Keratinocyte (primary cell): Measurements from ENCODE around the gene FDX1.

ENCODE experiments used
- EZH2 ChIP-seq: IDR thresholded peaks from one replicate; pipeline ENCODE4 v1.6.1; 2012; ENCODE audit warnings: inconsistent platforms, mild to moderate bottlenecking, low read length, moderate library complexity
- TF ChIP-seq, protein P1 (sequence below), 3 experiments: IDR thresholded peaks in 1 of 3; conservative IDR thresholded peaks in 1 of 3; optimal IDR thresholded peaks in 1 of 3; 2 replicates in 2 of 3; 3 replicates in 1 of 3; pipeline versions ENCODE3 to v1.5.1; 2011; ENCODE audit warnings: low read length in 3 of 3, mild to moderate bottlenecking in 3 of 3, moderate library complexity in 2 of 3, control low read depth in 1 of 3, inconsistent platforms in 1 of 3; ENCODE audit not compliant: insufficient read depth in 2 of 3; ENCODE audit errors: extremely low read depth in 1 of 3

DNA sequence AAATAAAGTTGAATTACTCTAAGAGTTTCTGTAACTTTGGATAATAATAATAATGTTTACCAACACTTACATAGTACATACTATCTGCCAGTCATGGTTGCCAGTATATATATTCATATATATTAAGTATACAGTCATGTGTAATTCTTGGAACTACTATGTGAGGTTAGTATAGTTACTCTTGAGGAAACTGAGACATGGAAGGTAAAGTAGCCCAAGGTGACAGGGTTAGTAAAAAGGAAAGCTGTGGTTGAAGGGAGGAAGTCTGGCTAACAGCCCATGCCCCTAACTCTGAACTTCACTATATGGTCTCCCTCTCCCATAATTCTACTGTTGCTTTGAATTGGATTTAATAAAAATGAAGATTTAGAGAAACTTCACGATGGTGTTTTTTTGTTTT is 24.9 kb downstream of the FDX1 start:
- TF ChIP-seq, protein P1, sequence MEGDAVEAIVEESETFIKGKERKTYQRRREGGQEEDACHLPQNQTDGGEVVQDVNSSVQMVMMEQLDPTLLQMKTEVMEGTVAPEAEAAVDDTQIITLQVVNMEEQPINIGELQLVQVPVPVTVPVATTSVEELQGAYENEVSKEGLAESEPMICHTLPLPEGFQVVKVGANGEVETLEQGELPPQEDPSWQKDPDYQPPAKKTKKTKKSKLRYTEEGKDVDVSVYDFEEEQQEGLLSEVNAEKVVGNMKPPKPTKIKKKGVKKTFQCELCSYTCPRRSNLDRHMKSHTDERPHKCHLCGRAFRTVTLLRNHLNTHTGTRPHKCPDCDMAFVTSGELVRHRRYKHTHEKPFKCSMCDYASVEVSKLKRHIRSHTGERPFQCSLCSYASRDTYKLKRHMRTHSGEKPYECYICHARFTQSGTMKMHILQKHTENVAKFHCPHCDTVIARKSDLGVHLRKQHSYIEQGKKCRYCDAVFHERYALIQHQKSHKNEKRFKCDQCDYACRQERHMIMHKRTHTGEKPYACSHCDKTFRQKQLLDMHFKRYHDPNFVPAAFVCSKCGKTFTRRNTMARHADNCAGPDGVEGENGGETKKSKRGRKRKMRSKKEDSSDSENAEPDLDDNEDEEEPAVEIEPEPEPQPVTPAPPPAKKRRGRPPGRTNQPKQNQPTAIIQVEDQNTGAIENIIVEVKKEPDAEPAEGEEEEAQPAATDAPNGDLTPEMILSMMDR (optimal IDR thresholded peaks at IDR 0.05 in 1 of 3, IDR thresholded peaks at IDR 0.05 in 1 of 3, conservative IDR thresholded peaks at IDR 0.05 in 1 of 3; ENCODE audit: extremely low read depth in 1 of 3, insufficient read depth in 2 of 3, low read length in 3 of 3): no peak
- no peak for TF ChIP-seq EZH2
